HepG2 (cell line): ENCODE data around the gene RIPK3. TPM values are rescaled to one million over a fixed set of nuclear protein-coding genes. Genes with fewer than 3 reads are reported as not detected.

ENCODE experiments used
- AHR ChIP-seq: IDR thresholded peaks from 2 replicates; pipeline ENCODE4 v1.6.1; 2018; ENCODE audit warnings: missing genetic modification reagents, missing compliant biosample characterization
- CBFB ChIP-seq: sonication (generic); formaldehyde crosslinking; IDR thresholded peaks from 2 replicates; pipeline ENCODE4 v1.4.0; 2020; ENCODE audit warnings: missing genetic modification reagents
- EHMT2 ChIP-seq: fragments of 200-600 bp; sonication (generic); IDR thresholded peaks from 2 replicates; pipeline ENCODE4 v1.7.0; 2017; ENCODE audit warnings: antibody characterized with exemption, low read depth, low read length, borderline replicate concordance
- FOXA3 ChIP-seq: IDR thresholded peaks from 2 replicates; pipeline ENCODE4 v1.6.1; 2016; ENCODE audit warnings: missing genetic modification reagents, missing compliant biosample characterization
- HNRNPK ChIP-seq: fragments of 200-400 bp; formaldehyde crosslinking; IDR thresholded peaks from 2 replicates; pipeline ENCODE4 v1.6.1; 2018; ENCODE audit warnings: low read length, low read depth, moderate library complexity, mild to moderate bottlenecking; ENCODE audit not compliant: poor library complexity, severe bottlenecking
- KLF11 ChIP-seq: IDR thresholded peaks from 2 replicates; pipeline ENCODE4 v1.6.1; 2016; ENCODE audit warnings: missing compliant biosample characterization
- MED8 ChIP-seq: sonication (generic); formaldehyde crosslinking; IDR thresholded peaks from 2 replicates; pipeline ENCODE4 v1.8.1; 2023; ENCODE audit warnings: mild to moderate bottlenecking, missing genetic modification reagents; ENCODE audit not compliant: insufficient replicate concordance
- NFKBIZ ChIP-seq: IDR thresholded peaks from 2 replicates; pipeline ENCODE4 v1.6.1; 2018; ENCODE audit warnings: missing genetic modification reagents, missing compliant biosample characterization
- POLR2A ChIP-seq, 2 experiments: IDR thresholded peaks; 2 replicates each; pipeline ENCODE4 v1.6.1; 2011; ENCODE audit warnings: low read depth in 2 of 2, low read length in 2 of 2, mild to moderate bottlenecking in 1 of 2, moderate library complexity in 1 of 2; ENCODE audit not compliant: insufficient read depth in 1 of 2
- RELA ChIP-seq: sonication (generic); formaldehyde crosslinking; IDR thresholded peaks from 2 replicates; pipeline ENCODE4 v1.4.0; 2020; ENCODE audit warnings: missing genetic modification reagents
- SMARCC2 ChIP-seq: fragments of 450-650 bp; IDR thresholded peaks from 2 replicates; pipeline ENCODE4 v1.6.1; 2017; ENCODE audit warnings: antibody characterized with exemption, mild to moderate bottlenecking
- U2AF1 ChIP-seq: fragments of 200-400 bp; formaldehyde crosslinking; optimal IDR thresholded peaks from 2 replicates; pipeline ENCODE3; 2017; ENCODE audit warnings: mild to moderate bottlenecking, low read depth, low read length
- ZBTB42 ChIP-seq: sonication (generic); formaldehyde crosslinking; IDR thresholded peaks from 2 replicates; pipeline ENCODE4 v1.5.0; 2020; ENCODE audit warnings: mild to moderate bottlenecking, missing genetic modification reagents
- ZFP90 ChIP-seq: sonication (generic); formaldehyde crosslinking; IDR thresholded peaks from 2 replicates; pipeline ENCODE4 v1.8.0; 2022; ENCODE audit warnings: missing genetic modification reagents, mild to moderate bottlenecking, inconsistent platforms, borderline replicate concordance
- ZNF10 ChIP-seq: sonication (generic); formaldehyde crosslinking; IDR thresholded peaks from 2 replicates; pipeline ENCODE4 v1.4.0; 2020; ENCODE audit warnings: mild to moderate bottlenecking, low read depth, missing genetic modification reagents, borderline replicate concordance
- ZNF333 ChIP-seq: sonication (generic); formaldehyde crosslinking; IDR thresholded peaks from 2 replicates; pipeline ENCODE4 v1.4.0; 2020; ENCODE audit warnings: mild to moderate bottlenecking, missing genetic modification reagents, borderline replicate concordance
- ZNF343 ChIP-seq: sonication (generic); formaldehyde crosslinking; IDR thresholded peaks from 2 replicates; pipeline ENCODE4 v1.4.0; 2020; ENCODE audit warnings: mild to moderate bottlenecking, missing genetic modification reagents
- ZNF605 ChIP-seq: sonication (generic); formaldehyde crosslinking; IDR thresholded peaks from 2 replicates; pipeline ENCODE4 v1.8.0; 2022; ENCODE audit warnings: mild to moderate bottlenecking, missing genetic modification reagents
- ZNF614 ChIP-seq: IDR thresholded peaks from 2 replicates; pipeline ENCODE4 v1.6.1; 2018; ENCODE audit warnings: missing biosample characterization, missing genetic modification reagents, inconsistent platforms, borderline replicate concordance
- ZNF616 ChIP-seq: sonication (generic); formaldehyde crosslinking; IDR thresholded peaks from 2 replicates; pipeline ENCODE4 v1.5.0; 2020; ENCODE audit warnings: low read depth, mild to moderate bottlenecking, missing genetic modification reagents
- polyA plus RNA-seq, 8 experiments: library from polyadenylated mRNA; depleted of rRNA in 3 of 8; stranded (reverse) in 7 of 8; unstranded in 1 of 8; fragments of >200 nt; fragmentation: Illumina TruSeq in 4 of 8; extraction: Trizol in 4 of 8; gene quantifications; 2 replicates each; pipeline versions ENCODE4 v1.2.1 to v1.2.3, GENCODE V29; 2011 to 2016; ENCODE audit warnings: low read depth in 4 of 8, missing spikeins in 1 of 8, mixed read lengths in 1 of 8; ENCODE audit not compliant: insufficient read depth in 1 of 8
- total RNA-seq, 5 experiments: library from RNA; depleted of rRNA; stranded (reverse); fragments of >200 nt; fragmentation: Illumina TruSeq; extraction: Trizol; gene quantifications; 2 replicates each; pipeline ENCODE4 v1.2.3, GENCODE V29; 2016; ENCODE audit warnings: low read depth in 1 of 5
- TF ChIP-seq, protein P1 (sequence below): sonication (generic); formaldehyde crosslinking; IDR thresholded peaks from 2 replicates; pipeline ENCODE4 v1.4.0; 2020; ENCODE audit warnings: mild to moderate bottlenecking, missing genetic modification reagents
- TF ChIP-seq, protein P2 (sequence below), 2 experiments: IDR thresholded peaks; 2 replicates each; pipeline ENCODE4 v1.6.1; 2011 to 2012; ENCODE audit warnings: low read length in 2 of 2, borderline replicate concordance in 1 of 2, low read depth in 1 of 2, mild to moderate bottlenecking in 1 of 2, moderate library complexity in 1 of 2
- TF ChIP-seq, protein P3 (sequence below): sonication (generic); formaldehyde crosslinking; IDR thresholded peaks from 2 replicates; pipeline ENCODE4 v1.8.1; 2023; ENCODE audit warnings: mild to moderate bottlenecking, missing genetic modification reagents

RIPK3 gene
- total and polyA plus RNA-seq, 2 of the 13 experiments (the other 11 are each of a cell fraction or from before 2014, with no cell fraction given) = not detected

DNA sequence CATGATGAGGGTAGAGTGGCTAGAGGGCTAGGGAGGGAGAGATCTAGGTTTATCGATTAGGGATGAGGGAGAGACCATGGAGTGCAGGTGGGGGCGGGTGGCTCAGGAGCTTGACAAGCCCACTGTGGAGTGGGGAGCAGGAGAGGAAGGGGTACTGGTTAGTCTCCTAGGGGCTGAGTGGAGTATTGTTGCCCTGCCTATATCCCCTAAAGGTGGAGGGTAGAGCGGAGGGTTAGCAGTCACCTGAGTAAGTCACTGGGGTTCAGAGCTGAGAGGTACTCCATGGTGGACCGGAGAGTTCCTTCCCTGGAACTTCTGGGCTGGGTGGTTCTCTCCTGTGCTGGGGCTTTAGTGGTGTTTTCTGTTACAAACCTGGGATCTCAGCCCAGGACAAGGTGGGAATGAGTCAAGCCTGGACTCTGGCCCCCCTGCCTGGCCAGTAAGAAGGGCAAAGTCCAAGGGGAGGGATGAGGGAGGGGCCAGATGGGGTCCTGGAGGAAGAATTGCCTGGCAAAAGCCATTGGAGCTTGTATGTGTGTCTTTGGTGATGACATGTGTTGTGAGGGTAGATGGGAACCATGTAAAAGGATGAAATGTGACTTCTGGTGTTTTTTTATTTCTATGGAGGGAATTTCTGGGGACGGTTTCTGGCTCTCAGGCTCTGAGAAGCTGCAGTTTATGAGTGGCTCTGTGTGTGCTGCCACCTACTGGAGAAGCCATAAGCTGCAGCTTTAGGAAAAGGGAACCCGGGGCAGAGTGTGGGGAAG, 32.0 kb downstream of the RIPK3 start, which contains the start of gene CIDEB (continued):
- TF ChIP-seq, protein P1, sequence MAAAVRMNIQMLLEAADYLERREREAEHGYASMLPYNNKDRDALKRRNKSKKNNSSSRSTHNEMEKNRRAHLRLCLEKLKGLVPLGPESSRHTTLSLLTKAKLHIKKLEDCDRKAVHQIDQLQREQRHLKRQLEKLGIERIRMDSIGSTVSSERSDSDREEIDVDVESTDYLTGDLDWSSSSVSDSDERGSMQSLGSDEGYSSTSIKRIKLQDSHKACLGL (CRISPR knock-in tag) = peak; percentile 67
- 0 out of 2 replicates have a peak, but pooled peaks have one; percentile 72 for TF ChIP-seq ZBTB42
- TF ChIP-seq POLR2A (IDR thresholded peaks at IDR 0.05; ENCODE audit: insufficient read depth in 1 of 2, low read depth in 2 of 2, low read length in 2 of 2) = peak in 1 of 2 experiments; percentile 89; a peak in 2 of 4 replicates
- TF ChIP-seq ZNF333 (CRISPR knock-in tag) = 0 out of 2 replicates have a peak, but pooled peaks have one; percentile 66
- TF ChIP-seq NFKBIZ (CRISPR knock-in tag) = peak; percentile 95
- TF ChIP-seq SMARCC2 = peak; percentile 94
- TF ChIP-seq CBFB (CRISPR knock-in tag) = peak; percentile 74
- no peak for TF ChIP-seq HNRNPK
- TF ChIP-seq, protein P2, sequence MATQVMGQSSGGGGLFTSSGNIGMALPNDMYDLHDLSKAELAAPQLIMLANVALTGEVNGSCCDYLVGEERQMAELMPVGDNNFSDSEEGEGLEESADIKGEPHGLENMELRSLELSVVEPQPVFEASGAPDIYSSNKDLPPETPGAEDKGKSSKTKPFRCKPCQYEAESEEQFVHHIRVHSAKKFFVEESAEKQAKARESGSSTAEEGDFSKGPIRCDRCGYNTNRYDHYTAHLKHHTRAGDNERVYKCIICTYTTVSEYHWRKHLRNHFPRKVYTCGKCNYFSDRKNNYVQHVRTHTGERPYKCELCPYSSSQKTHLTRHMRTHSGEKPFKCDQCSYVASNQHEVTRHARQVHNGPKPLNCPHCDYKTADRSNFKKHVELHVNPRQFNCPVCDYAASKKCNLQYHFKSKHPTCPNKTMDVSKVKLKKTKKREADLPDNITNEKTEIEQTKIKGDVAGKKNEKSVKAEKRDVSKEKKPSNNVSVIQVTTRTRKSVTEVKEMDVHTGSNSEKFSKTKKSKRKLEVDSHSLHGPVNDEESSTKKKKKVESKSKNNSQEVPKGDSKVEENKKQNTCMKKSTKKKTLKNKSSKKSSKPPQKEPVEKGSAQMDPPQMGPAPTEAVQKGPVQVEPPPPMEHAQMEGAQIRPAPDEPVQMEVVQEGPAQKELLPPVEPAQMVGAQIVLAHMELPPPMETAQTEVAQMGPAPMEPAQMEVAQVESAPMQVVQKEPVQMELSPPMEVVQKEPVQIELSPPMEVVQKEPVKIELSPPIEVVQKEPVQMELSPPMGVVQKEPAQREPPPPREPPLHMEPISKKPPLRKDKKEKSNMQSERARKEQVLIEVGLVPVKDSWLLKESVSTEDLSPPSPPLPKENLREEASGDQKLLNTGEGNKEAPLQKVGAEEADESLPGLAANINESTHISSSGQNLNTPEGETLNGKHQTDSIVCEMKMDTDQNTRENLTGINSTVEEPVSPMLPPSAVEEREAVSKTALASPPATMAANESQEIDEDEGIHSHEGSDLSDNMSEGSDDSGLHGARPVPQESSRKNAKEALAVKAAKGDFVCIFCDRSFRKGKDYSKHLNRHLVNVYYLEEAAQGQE (IDR thresholded peaks at IDR 0.05; ENCODE audit: borderline replicate concordance in 1 of 2, low read depth in 1 of 2, low read length in 2 of 2) = peak in 1 of 2 experiments; percentile 62; a peak in 2 of 4 replicates
- TF ChIP-seq RELA (CRISPR knock-in tag) = peak; percentile 59; the same call in 1 of the 2 replicates
- TF ChIP-seq U2AF1 = no peak
- TF ChIP-seq ZNF616 (CRISPR knock-in tag) = peak; percentile 39; the same call in 1 of the 2 replicates
- TF ChIP-seq AHR (CRISPR knock-in tag) = peak; percentile 85
- peak; percentile 92; the same call in 1 of the 2 replicates for TF ChIP-seq EHMT2
- peak; percentile 97 for TF ChIP-seq ZNF343 (CRISPR knock-in tag)
- peak; percentile 70; the same call in 1 of the 2 replicates for TF ChIP-seq KLF11 (CRISPR knock-in tag)
- TF ChIP-seq, protein P3, sequence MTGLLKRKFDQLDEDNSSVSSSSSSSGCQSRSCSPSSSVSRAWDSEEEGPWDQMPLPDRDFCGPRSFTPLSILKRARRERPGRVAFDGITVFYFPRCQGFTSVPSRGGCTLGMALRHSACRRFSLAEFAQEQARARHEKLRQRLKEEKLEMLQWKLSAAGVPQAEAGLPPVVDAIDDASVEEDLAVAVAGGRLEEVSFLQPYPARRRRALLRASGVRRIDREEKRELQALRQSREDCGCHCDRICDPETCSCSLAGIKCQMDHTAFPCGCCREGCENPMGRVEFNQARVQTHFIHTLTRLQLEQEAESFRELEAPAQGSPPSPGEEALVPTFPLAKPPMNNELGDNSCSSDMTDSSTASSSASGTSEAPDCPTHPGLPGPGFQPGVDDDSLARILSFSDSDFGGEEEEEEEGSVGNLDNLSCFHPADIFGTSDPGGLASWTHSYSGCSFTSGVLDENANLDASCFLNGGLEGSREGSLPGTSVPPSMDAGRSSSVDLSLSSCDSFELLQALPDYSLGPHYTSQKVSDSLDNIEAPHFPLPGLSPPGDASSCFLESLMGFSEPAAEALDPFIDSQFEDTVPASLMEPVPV (CRISPR knock-in tag) = peak; percentile 18; the same call in 1 of the 2 replicates
- peak; percentile 56 for TF ChIP-seq MED8 (CRISPR knock-in tag)
- TF ChIP-seq ZNF605 (CRISPR knock-in tag) = peak; percentile 99
- TF ChIP-seq ZNF614 (CRISPR knock-in tag) = peak; percentile 98
- 0 out of 2 replicates have a peak, but pooled peaks have one; percentile 54 for TF ChIP-seq ZNF10 (CRISPR knock-in tag)
- TF ChIP-seq ZFP90 = peak; percentile 61; the same call in 1 of the 2 replicates
- TF ChIP-seq FOXA3 (CRISPR knock-in tag) = peak; percentile 92
